ENCODE data around the gene KRT13.

DNA sequence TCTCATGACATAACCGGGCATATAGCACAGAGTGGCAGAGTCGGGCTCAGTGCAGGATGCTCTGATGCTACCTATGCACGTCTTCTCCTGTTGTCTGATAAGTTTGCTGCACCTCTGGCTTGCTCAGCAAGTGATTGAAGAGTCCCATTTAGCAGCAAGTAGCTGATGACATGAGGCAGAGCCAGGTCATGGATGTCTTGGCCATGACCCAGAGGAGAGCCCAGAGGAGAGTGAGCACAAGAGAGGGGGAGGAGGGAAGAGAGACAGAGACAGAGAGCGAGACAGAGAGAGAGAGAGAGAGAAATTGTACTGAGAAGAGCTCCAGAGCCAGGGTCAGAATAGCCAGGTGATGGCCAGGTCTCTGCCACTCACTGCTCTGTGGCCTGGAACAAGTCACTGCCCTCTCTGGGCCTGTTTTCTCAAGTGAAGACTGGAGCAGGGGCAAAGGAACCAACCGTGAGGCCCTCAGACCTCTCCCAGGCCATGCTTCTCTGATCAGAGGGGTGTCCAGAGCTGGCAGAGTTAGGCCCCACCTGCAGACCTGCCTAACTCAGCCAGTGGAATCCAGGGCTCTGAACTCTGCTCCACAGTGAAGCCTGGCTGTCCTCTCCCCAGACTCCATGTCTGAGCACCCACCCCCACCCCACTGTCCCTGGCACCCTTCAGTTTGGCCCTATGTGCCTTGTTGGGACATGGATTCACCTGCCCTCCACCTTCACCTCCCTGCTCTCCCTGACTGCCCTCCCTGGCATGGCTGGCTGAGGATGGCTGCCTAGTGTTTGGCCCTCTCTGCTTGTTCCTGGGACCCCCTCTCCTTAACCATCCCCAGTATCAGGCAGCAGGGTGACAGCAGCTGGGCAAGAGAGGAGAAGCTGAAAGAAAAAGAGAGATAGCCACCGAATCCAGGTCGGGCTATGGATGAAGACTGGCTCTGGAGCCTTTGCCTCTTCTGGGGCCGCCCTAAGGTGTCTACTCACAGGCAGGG, 20.2 kb downstream of the KRT13 start:
- TF ChIP-seq, protein P1, sequence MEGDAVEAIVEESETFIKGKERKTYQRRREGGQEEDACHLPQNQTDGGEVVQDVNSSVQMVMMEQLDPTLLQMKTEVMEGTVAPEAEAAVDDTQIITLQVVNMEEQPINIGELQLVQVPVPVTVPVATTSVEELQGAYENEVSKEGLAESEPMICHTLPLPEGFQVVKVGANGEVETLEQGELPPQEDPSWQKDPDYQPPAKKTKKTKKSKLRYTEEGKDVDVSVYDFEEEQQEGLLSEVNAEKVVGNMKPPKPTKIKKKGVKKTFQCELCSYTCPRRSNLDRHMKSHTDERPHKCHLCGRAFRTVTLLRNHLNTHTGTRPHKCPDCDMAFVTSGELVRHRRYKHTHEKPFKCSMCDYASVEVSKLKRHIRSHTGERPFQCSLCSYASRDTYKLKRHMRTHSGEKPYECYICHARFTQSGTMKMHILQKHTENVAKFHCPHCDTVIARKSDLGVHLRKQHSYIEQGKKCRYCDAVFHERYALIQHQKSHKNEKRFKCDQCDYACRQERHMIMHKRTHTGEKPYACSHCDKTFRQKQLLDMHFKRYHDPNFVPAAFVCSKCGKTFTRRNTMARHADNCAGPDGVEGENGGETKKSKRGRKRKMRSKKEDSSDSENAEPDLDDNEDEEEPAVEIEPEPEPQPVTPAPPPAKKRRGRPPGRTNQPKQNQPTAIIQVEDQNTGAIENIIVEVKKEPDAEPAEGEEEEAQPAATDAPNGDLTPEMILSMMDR (conservative IDR thresholded peaks at IDR 0.05): no peak
- TF ChIP-seq EZH2 (IDR thresholded peaks at IDR 0.05; ENCODE audit: low read depth): no peak
